Loucy (cell line): ENCODE measurements around the gene ARMCX4.

Experiments
- H2AFZ ChIP-seq: fragments of 200-600 bp; sonication (generic); 2 replicates; pipeline ENCODE4 v1.6.0; 2016; ENCODE audit warnings: antibody characterized with exemption, mild to moderate bottlenecking, low read length, moderate library complexity
- H3F3A ChIP-seq: fragments of 200-600 bp; 2 replicates; pipeline ENCODE4 v1.6.0; 2016; ENCODE audit warnings: antibody characterized with exemption, low read depth, mild to moderate bottlenecking
- H3K27me3 ChIP-seq: fragments of 200-600 bp; sonication (generic); 2 replicates; pipeline ENCODE4 v1.6.1; 2014; ENCODE audit warnings: low read length, mild to moderate bottlenecking; ENCODE audit not compliant: insufficient read depth, poor library complexity, severe bottlenecking
- H3K36me3 ChIP-seq: fragments of 200-600 bp; sonication (generic); 2 replicates; pipeline ENCODE4 v1.6.1; 2016; ENCODE audit warnings: low read length; ENCODE audit not compliant: insufficient read depth
- H3K4me1 ChIP-seq: fragments of 200-600 bp; sonication (generic); 2 replicates; pipeline ENCODE4 v1.5.1; 2014; ENCODE audit warnings: low read length, mild to moderate bottlenecking; ENCODE audit not compliant: insufficient read depth, poor library complexity, severe bottlenecking
- H3K4me2 ChIP-seq: fragments of 200-600 bp; sonication (generic); 2 replicates; pipeline ENCODE4 v1.6.0; 2014; ENCODE audit warnings: antibody characterized with exemption, low read length, low read depth, mild to moderate bottlenecking; ENCODE audit not compliant: poor library complexity, severe bottlenecking
- H3K4me3 ChIP-seq: fragments of 200-600 bp; sonication (generic); 2 replicates; pipeline ENCODE4 v1.5.1; 2014; ENCODE audit warnings: low read length, mild to moderate bottlenecking, mixed read lengths; ENCODE audit not compliant: poor library complexity, severe bottlenecking
- H3K79me2 ChIP-seq: fragments of 200-600 bp; sonication (generic); 2 replicates; pipeline ENCODE4 v1.6.1; 2014; ENCODE audit warnings: low read length; ENCODE audit not compliant: insufficient read depth
- H3K9ac ChIP-seq: fragments of 200-600 bp; sonication (generic); 2 replicates; pipeline ENCODE4 v1.6.0; 2014; ENCODE audit warnings: mild to moderate bottlenecking, low read depth, low read length, moderate library complexity; ENCODE audit not compliant: poor library complexity, severe bottlenecking
- H3K9me2 ChIP-seq: fragments of 200-600 bp; sonication (generic); replicated peaks from 2 replicates; pipeline ENCODE4 v1.6.1; 2016; ENCODE audit warnings: low read depth, low read length, mixed read lengths
- H3K9me3 ChIP-seq: fragments of 200-600 bp; sonication (generic); 2 replicates; pipeline ENCODE4 v1.6.1; 2014; ENCODE audit warnings: mild to moderate bottlenecking, antibody characterized with exemption, low read length, low read depth; ENCODE audit not compliant: insufficient read depth
- H4K20me1 ChIP-seq: fragments of 200-600 bp; sonication (generic); 2 replicates; pipeline ENCODE4 v1.6.0; 2014; ENCODE audit warnings: antibody characterized with exemption, low read length, mild to moderate bottlenecking; ENCODE audit not compliant: insufficient read depth, poor library complexity, severe bottlenecking
- EZH2phosphoT487 ChIP-seq: fragments of 200-600 bp; IDR thresholded peaks from 2 replicates; pipeline ENCODE4 v1.6.1; 2018; ENCODE audit warnings: antibody characterized with exemption, mild to moderate bottlenecking, moderate library complexity, borderline replicate concordance
- TF ChIP-seq, protein P1 (sequence below): fragments of 200-600 bp; sonication (generic); conservative IDR thresholded peaks from 2 replicates; pipeline ENCODE4 v1.5.1; 2014; ENCODE audit warnings: mild to moderate bottlenecking, antibody characterized with exemption, low read length

The ARMCX4 gene

DNA sequence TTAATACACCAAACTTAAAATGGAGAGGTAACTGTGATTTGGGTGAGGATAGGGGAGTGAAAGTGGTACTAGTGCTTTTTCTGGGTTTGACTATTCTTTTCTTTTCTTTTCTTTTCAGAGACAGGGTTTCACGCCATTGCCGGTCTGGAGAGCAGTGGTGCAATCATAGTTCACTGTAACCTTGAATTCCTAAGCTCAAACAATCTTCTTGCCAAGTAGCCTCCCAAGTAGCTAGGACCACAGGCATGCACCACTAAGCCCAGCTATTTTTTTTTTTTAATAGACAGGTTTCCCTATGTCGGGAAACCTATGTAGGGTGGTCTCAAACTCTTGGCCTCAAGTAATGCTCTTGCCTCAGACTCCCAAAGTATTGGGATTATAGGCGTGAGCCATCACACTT, 3.0 kb upstream of the ARMCX4 start:
- Histone ChIP-seq H3K27me3 (no peaks in the 10 kb centered on the region), H3K79me2 (no peaks in the 10 kb centered on the region), H3K9me2 (no peaks in the 10 kb centered on the region), H3K9ac (no peak overlapping the region), H3K4me2 (no peak overlapping the region), H3K4me1 (no peaks in the 10 kb centered on the region), H3K36me3 (no peaks in the 10 kb centered on the region), H3K4me3 (no peak overlapping the region), H3K9me3 (no peaks in the 10 kb centered on the region), H2AFZ (no peak overlapping the region), H3F3A (no peaks in the 10 kb centered on the region), H4K20me1 (no peaks in the 10 kb centered on the region)
- TF ChIP-seq, protein P1, sequence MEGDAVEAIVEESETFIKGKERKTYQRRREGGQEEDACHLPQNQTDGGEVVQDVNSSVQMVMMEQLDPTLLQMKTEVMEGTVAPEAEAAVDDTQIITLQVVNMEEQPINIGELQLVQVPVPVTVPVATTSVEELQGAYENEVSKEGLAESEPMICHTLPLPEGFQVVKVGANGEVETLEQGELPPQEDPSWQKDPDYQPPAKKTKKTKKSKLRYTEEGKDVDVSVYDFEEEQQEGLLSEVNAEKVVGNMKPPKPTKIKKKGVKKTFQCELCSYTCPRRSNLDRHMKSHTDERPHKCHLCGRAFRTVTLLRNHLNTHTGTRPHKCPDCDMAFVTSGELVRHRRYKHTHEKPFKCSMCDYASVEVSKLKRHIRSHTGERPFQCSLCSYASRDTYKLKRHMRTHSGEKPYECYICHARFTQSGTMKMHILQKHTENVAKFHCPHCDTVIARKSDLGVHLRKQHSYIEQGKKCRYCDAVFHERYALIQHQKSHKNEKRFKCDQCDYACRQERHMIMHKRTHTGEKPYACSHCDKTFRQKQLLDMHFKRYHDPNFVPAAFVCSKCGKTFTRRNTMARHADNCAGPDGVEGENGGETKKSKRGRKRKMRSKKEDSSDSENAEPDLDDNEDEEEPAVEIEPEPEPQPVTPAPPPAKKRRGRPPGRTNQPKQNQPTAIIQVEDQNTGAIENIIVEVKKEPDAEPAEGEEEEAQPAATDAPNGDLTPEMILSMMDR: no peak
- no peak for TF ChIP-seq EZH2phosphoT487

DNA sequence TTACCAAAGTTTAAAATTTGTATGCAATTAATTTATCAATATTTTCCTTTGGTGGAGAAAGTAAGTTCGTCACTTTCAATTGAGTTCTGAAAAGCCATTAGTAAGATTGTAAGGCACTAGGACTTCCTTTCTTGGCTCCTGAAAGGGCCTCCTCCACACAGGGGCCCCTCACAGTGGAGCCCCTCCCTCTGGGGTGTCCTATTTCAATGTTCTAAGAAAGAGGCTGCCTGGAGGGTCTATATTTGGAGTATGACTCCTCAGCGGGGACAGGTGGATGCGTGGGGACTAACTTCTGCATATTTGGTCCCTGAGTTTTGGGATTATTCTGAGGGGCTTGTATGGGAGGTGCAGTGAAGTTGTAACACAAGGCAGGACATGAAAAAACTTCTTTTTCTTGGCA, 1.6 kb upstream of the ARMCX4 start:
- H3K9ac ChIP-seq: no peak overlapping the region
- no peaks in the 10 kb centered on the region for H3K4me1 ChIP-seq
- H3K79me2 ChIP-seq: no peaks in the 10 kb centered on the region
- H2AFZ ChIP-seq: no peak overlapping the region
- no peak overlapping the region for H3K4me3 ChIP-seq
- no peaks in the 10 kb centered on the region for H3F3A ChIP-seq
- no peaks in the 10 kb centered on the region for H3K27me3 ChIP-seq
- H3K9me2 ChIP-seq: no peaks in the 10 kb centered on the region
- H3K9me3 ChIP-seq: no peaks in the 10 kb centered on the region
- TF ChIP-seq EZH2phosphoT487: no peak
- TF ChIP-seq, protein P1: no peak
- H3K36me3 ChIP-seq: no peaks in the 10 kb centered on the region
- H4K20me1 ChIP-seq: no peaks in the 10 kb centered on the region
- H3K4me2 ChIP-seq: no peak overlapping the region

DNA sequence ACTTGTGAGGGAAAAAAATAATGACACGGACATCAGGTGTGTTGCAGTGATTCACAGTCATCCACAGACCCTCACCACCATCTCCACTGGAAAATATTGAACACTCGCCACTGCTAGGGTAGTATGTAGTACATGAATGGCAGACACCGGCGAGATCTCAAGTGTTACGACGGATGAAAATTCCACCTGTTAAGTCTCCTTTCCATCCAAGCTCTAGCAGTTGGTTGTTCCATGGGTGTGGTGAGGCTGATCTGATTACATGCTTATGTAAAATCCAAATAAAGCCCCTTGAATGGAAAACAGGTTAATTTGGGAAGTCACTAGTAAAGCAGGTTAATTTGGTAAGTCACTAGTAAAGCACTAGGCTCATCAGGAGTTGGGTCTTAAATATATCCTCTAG, 1.1 kb upstream of the ARMCX4 start:
- Histone ChIP-seq H3K9me2 (no peaks in the 10 kb centered on the region), H3K4me2 (no peak overlapping the region), H3K79me2 (no peaks in the 10 kb centered on the region), H2AFZ (no peak overlapping the region), H3K36me3 (no peaks in the 10 kb centered on the region), H3K9me3 (no peaks in the 10 kb centered on the region), H3F3A (no peaks in the 10 kb centered on the region), H3K4me1 (no peaks in the 10 kb centered on the region), H3K4me3 (no peak overlapping the region), H4K20me1 (no peaks in the 10 kb centered on the region), H3K9ac (no peak overlapping the region), H3K27me3 (no peaks in the 10 kb centered on the region)
- TF ChIP-seq, protein P1: no peak
- no peak for TF ChIP-seq EZH2phosphoT487
